Upper lobe of left lung (tissue), 6 donors: Measurements from ENCODE around the gene FHOD3. TPM values are rescaled to one million over a fixed set of nuclear protein-coding genes. Genes with fewer than 3 reads are reported as not detected.

Experiments
- ATAC-seq, 2 donors: fragments of 200-7000 bp; cut with Tn5 transposase; one replicate each; pipeline ENCODE4 v1.9.1; 2022; ENCODE audit warnings: mild to moderate bottlenecking in 2 of 2, moderate library complexity in 2 of 2; ENCODE audit not compliant: low FRiP score in 2 of 2
- DNase-seq, 2 donors: peaks; one replicate each; pipeline ENCODE4 v3.0.0-alpha.2; 2019 to 2020
- H3K27ac ChIP-seq, 4 donors: fragments of 200-600 bp; sonication (generic); one replicate each; pipeline ENCODE4 v1.5.1; 2016 to 2019
- H3K27me3 ChIP-seq, 4 donors: fragments of 200-600 bp; sonication (generic); one replicate each; pipeline ENCODE4 v1.5.1; 2017 to 2019
- H3K36me3 ChIP-seq, 4 donors: fragments of 200-600 bp; sonication (generic); one replicate each; pipeline ENCODE4 v1.5.1; 2016 to 2019
- H3K4me1 ChIP-seq, 4 donors: fragments of 200-600 bp; sonication (generic); one replicate each; pipeline ENCODE4 v1.5.1; 2018 to 2019
- H3K4me3 ChIP-seq, 4 donors: fragments of 200-600 bp; sonication (generic); one replicate each; pipeline ENCODE4 v1.5.1; 2017 to 2019; ENCODE audit warnings: mild to moderate bottlenecking in 2 of 4, moderate library complexity in 1 of 4
- H3K9me3 ChIP-seq, 4 donors: fragments of 200-600 bp; sonication (generic); one replicate each; pipeline ENCODE4 v1.5.1; 2018 to 2019
- CTCF ChIP-seq, 6 experiments: fragments of 450-650 bp in 4 of 6; fragments of 200-600 bp in 2 of 6; sonication (generic) in 2 of 6; IDR thresholded peaks; one replicate each; pipeline ENCODE4 v1.5.1; 2016 to 2019; ENCODE audit warnings: antibody characterized with exemption in 6 of 6
- EP300 ChIP-seq, 4 donors: sonication (generic); formaldehyde crosslinking; IDR thresholded peaks; one replicate each; pipeline ENCODE4 v1.5.1; 2017; ENCODE audit warnings: antibody characterized with exemption in 4 of 4, control low read depth in 2 of 4
- POLR2A ChIP-seq, 4 donors: fragments of 450-650 bp; IDR thresholded peaks; one replicate each; pipeline ENCODE4 v1.5.1; 2016 to 2017; ENCODE audit warnings: antibody characterized with exemption in 4 of 4, mild to moderate bottlenecking in 2 of 4
- POLR2AphosphoS5 ChIP-seq, 2 donors: sonication (generic); formaldehyde crosslinking; IDR thresholded peaks; one replicate each; pipeline ENCODE4 v1.5.1; 2017; ENCODE audit warnings: antibody characterized with exemption in 2 of 2
- WGBS, 2 donors: methylation state at CpG; one replicate each; pipeline ENCODE4 v1.1.5; 2017 to 2018; 5-methylcytosine and 5-hydroxymethylcytosine counted together
- total RNA-seq, 6 donors: library from RNA; depleted of rRNA in 4 of 6; stranded (reverse); fragments of >200 nt in 4 of 6; gene quantifications; one replicate each; pipeline versions ENCODE4 v1.1.0 to v1.2.1, GENCODE V29; 2016 to 2021
- donor health status: DM: no; HTN: no; CAD: no; lungs with moderate emphysema.
- donor health status: DM: no; HTN: yes; CAD: no; lungs with severe emphysema.

FHOD3 gene
- total RNA-seq, 6 donors from 2014 or later = 0.40 to 4.8 (median 2.8) TPM

GRCh38 chr18:36314754-36315153 lies 17.2 kb downstream of the FHOD3 start:
- ATAC-seq (peak in 1 of 2 donors; percentile 53), DNase-seq (no peak)
- WGBS, 2 donors = 39 to 42% methylated on average over 4 of the region's 4 CpGs
- no peak for TF ChIP-seq CTCF (IDR thresholded peaks at IDR 0.05)
- no peak for TF ChIP-seq POLR2A (IDR thresholded peaks at IDR 0.05)
- no peak for TF ChIP-seq EP300 (IDR thresholded peaks at IDR 0.05)
- no peak for TF ChIP-seq POLR2AphosphoS5 (IDR thresholded peaks at IDR 0.05)
- H3K4me3 ChIP-seq = no peak overlapping the region
- H3K4me1 ChIP-seq = no peaks in the 10 kb centered on the region
- peaks cover 0 to 15% (median 9%) of the 10 kb centered on the region in 4 donors for H3K9me3 ChIP-seq
- H3K36me3 ChIP-seq = no peaks in the 10 kb centered on the region
- H3K27ac ChIP-seq = no peak overlapping the region
- H3K27me3 ChIP-seq = no peaks in the 10 kb centered on the region

GRCh38 chr18:36315736-36316135 lies 18.2 kb downstream of the FHOD3 start:
- 72 to 78% methylated on average over 10 of the region's 10 CpGs for WGBS, 2 donors
- Histone ChIP-seq H3K4me1 (no peaks in the 10 kb centered on the region), H3K27ac (no peak overlapping the region), H3K4me3 (no peak overlapping the region), H3K27me3 (no peaks in the 10 kb centered on the region), H3K9me3 (peaks cover 0 to 15% (median 9%) of the 10 kb centered on the region in 4 donors), H3K36me3 (no peaks in the 10 kb centered on the region)
- DNase-seq (peak in 1 of 2 donors; percentile 25), ATAC-seq (peak in 1 of 2 donors; percentile 63)
- no peak for TF ChIP-seq EP300 (IDR thresholded peaks at IDR 0.05)
- no peak for TF ChIP-seq POLR2AphosphoS5 (IDR thresholded peaks at IDR 0.05)
- TF ChIP-seq POLR2A (IDR thresholded peaks at IDR 0.05) = no peak
- TF ChIP-seq CTCF (IDR thresholded peaks at IDR 0.05) = no peak

GRCh38 chr18:36316246-36316645 lies 18.7 kb downstream of the FHOD3 start:
- 83 to 91% methylated on average over 2 of the region's 2 CpGs for WGBS, 2 donors
- H3K27ac ChIP-seq = no peak overlapping the region

GRCh38 chr18:36321658-36322407 lies 24.3 kb downstream of the FHOD3 start:
- Histone ChIP-seq H3K36me3 (no peaks in the 10 kb centered on the region), H3K4me3 (no peak overlapping the region), H3K27ac (no peak overlapping the region), H3K27me3 (no peaks in the 10 kb centered on the region), H3K4me1 (no peaks in the 10 kb centered on the region), H3K9me3 (peaks cover 0 to 15% (median 9%) of the 10 kb centered on the region in 4 donors)
- peak in 1 of 2 donors; percentile 16 for ATAC-seq
- DNase-seq = no peak
- no peak for TF ChIP-seq POLR2AphosphoS5 (IDR thresholded peaks at IDR 0.05)
- no peak for TF ChIP-seq CTCF (IDR thresholded peaks at IDR 0.05)
- WGBS, 2 donors = 67 to 78% methylated on average over 9 to 10 of the region's 10 CpGs

More at GRCh38 chr18:36316246-36316645, 18.7 kb downstream of the FHOD3 start:
- ATAC-seq = no peak
- Histone ChIP-seq H3K27me3 (no peaks in the 10 kb centered on the region), H3K4me1 (no peaks in the 10 kb centered on the region), H3K9me3 (peaks cover 0 to 15% (median 9%) of the 10 kb centered on the region in 4 donors), H3K36me3 (no peaks in the 10 kb centered on the region), H3K4me3 (no peak overlapping the region)
- DNase-seq = no peak
- TF ChIP-seq CTCF (IDR thresholded peaks at IDR 0.05) (no peak), EP300 (IDR thresholded peaks at IDR 0.05) (no peak), POLR2AphosphoS5 (IDR thresholded peaks at IDR 0.05) (no peak), POLR2A (IDR thresholded peaks at IDR 0.05) (no peak)

GRCh38 chr18:36322408-36322728 lies 24.9 kb downstream of the FHOD3 start:
- Histone ChIP-seq H3K27me3 (no peaks in the 10 kb centered on the region), H3K4me3 (no peak overlapping the region), H3K4me1 (no peaks in the 10 kb centered on the region), H3K36me3 (no peaks in the 10 kb centered on the region), H3K9me3 (peaks cover 0 to 15% (median 9%) of the 10 kb centered on the region in 4 donors), H3K27ac (no peak overlapping the region)
- DNase-seq (no peak), ATAC-seq (no peak)
- WGBS, 2 donors = 93 to 100% methylated on average over 1 of the region's 1 CpG
- TF ChIP-seq POLR2AphosphoS5 (IDR thresholded peaks at IDR 0.05) = no peak
- TF ChIP-seq EP300 (IDR thresholded peaks at IDR 0.05) = no peak
- no peak for TF ChIP-seq CTCF (IDR thresholded peaks at IDR 0.05)
- no peak for TF ChIP-seq POLR2A (IDR thresholded peaks at IDR 0.05)
